Measurements from ENCODE around the gene ZNF407.
"Not testable (repeated sequence)": the region's sequence is repeated elsewhere in the genome, so short reads cannot be mapped to it uniquely, and the experiment has no call there.

The ZNF407 gene

DNA sequence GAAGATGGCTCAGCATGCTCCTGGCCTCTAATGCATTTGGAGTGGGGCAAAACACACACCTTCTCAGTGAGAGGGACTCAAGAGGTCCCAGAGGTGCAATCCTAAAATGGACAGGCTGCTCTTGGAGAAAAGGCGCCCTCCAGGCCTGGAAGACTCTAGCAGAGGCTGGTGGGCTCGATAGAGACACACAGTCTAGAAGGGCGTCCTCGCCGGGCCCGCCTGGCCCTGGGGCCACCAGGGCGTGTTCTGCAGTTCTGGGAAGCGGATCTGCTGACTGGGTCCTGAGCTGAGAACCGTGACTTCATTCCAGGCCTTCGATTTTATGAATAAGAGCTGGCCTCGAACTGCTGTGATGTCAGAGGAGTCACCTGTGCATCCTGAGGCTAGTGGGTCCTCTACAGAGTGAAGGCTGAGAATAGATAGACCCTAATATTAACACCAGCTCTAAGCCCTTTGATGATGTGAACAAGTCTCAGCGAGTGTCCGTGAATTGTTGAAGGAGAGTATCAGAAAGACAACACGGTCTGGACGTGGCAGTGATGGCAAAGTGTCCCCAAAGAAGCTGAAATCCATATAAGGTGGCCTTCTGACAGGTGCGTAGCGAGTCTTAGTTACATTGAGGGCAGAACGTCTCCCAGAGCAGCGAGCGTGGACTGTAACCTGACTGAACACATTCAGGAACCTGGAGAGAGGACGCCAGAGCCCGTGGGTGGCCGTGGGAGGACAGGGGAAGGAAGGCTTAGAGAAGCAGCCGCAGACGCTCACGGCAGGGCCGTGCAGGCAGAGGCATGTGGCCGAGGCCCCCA lies 474.4 kb downstream of the ZNF407 start:
- DNase-seq (ENCODE audit: low spot score), result no peak

DNA sequence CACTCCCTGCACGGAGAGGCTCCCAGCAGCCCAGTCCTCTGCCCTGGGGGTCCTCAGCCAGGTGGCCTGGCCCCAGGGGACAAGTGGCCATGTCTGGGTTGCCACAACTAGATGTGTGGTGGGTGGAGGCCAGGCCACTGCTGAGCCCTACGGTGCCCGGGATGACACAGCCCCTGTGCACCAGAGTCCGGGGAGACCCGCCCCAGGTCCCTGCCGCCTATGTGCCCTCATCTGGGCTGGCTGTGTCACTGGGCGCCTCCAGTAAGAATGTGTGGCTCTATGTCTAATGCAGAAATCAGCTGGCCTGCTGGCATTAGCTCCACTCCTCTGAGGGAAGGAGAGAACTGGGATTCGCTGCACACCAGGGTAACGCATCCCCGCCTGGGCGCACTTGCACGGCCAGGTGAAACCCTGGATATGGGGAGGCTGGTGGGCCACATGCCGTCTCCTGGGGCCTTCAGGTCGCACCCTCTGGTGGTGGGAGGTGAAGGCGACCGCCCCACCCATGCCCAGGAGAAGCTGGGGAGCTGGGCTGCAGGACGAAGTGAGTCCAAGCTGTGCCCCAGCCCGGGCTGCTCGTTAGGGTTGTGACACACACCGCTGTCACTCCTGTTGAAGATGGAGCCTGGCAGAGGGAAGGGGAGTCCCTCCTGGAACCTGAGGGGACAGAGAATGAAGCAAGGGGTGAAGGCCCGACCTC lies 475.2 kb downstream of the ZNF407 start:
- DNase-seq (ENCODE audit: low spot score), result no peak

DNA sequence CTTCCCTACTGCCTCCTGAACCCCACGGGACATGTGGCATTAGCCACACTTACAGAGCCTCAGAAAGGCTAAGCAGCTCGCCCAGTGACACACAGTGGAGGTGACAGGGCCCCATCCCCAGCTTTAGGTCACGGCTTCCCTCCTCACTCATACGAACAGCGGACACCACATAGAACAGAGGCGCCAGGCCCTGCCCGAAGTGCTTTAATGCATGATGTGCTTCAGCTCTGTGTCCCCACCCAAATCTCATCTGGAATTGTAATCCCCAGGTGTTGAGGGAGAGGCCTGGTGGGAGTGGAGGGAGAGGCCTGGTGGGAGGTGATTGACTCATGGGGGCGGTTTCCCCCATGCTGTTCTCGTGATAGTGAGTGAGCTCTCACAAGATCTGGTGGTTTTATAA lies 476.0 kb downstream of the ZNF407 start:
- no peak for DNase-seq (ENCODE audit: low spot score)

DNA sequence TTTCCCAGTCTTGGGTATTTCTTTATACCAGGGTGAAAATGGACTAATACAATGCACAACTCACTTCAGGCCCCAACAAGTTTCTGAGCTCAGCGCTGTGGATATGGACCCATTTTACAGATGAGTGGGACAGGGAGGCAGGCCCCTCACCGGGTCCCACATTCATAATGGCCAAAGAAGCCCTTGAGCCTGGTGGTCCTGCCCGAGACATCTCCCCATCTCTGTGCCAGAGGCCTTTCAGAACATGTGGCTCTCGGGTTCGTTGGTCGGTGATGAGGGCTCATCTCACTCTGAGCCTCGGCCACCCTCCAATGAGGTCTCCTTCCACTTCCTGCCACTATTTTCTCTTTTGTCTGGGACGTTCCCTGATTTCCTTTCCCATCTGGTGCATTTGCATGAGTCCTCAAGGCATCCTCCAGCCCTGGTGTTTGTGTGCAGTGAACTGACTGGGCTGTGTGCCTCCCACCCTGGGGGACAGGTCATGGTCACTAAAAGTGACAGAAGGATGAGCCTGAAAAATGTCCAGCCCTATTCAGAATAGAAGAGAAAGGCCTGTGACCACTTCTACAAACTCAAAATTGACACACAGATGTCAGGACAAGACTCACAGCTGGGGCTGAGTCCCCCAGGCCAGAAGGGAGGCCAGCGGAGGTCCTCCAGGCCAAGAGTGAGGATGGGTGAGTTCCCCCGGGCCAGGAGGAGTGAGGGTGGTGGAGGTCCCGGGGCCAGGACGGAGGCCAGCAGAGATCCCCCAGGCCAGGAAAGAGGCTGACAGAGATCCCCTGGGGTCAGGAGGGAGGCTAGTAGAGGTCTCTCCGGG lies 476.7 kb downstream of the ZNF407 start:
- DNase-seq (ENCODE audit: low spot score), result no peak

DNA sequence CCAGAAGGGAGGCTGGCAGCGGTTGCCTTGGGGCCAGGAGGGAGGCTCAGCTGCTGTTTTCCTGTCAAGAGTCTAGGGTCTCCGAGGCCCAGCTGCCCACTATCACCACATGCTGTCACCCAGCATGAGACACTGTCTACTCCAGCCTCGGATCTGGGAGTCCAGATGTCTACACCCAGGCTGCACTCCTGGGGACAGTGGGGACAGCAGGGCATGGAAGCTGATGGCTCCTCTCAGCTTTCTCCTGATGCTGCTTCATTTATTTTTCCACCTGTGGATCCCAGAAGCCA lies 477.3 kb downstream of the ZNF407 start:
- DNase-seq (ENCODE audit: low spot score), result no peak

DNA sequence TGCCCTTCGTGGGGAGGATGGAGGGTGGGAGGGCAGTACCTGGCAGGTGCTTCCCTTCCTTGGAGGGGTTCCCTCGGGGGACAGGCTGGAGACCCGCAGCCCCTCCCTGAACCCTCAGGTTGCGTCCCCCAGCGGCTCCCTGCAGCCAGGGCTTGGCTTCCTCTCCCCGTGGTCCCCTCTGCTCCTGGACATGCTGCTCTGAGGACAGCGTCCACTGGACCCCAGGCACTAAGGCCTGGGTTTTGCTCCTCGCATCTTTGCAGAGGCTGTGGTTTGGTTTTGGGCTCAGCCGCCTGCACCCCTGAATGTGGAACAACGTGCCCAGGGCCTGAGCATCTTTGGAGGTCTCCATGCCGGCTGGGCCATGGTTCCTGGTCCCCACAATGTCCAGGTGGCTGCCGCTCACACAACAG lies 477.8 kb downstream of the ZNF407 start:
- no peak for DNase-seq (ENCODE audit: low spot score)

DNA sequence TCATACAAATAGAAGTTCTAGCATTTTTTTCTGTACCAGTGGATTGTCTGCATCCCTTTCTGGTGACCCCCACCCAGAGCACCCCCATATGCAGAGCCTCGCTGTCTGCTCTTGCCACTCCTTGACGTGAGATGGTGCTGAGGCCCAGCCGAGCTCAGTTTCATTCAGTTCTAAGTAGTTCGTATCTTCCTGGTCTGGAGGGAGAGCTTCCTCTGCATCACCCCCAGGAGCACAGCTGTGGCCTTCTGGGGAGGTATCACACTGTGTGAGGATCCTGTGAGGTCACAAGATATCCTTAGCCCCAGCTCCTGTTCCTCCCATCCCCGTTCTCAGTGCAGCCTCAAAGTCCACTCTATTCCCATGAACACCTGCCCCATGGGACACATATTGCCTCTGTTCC lies 478.6 kb downstream of the ZNF407 start:
- no peak for DNase-seq (ENCODE audit: low spot score)

DNA sequence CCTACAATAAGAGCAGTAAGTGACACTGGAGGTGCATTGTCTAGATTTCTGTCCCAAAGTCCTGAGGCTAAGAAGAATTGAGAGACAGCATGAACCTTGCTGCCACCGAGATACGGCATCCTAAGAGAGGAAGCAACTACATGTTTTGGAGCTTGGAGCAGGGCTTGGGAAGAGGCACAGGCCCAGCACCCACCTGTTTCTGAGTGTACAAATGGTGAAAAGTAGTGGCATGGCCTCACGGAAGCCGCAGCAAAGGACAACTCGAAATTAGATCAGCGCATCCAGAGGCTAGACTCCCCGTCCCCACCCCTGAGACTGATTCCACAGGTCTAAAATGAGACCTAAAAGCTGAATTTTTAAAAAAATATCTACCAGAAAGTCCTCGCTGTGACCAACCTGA lies 483.8 kb downstream of the ZNF407 start:
- DNase-seq (ENCODE audit: low spot score), result no peak

DNA sequence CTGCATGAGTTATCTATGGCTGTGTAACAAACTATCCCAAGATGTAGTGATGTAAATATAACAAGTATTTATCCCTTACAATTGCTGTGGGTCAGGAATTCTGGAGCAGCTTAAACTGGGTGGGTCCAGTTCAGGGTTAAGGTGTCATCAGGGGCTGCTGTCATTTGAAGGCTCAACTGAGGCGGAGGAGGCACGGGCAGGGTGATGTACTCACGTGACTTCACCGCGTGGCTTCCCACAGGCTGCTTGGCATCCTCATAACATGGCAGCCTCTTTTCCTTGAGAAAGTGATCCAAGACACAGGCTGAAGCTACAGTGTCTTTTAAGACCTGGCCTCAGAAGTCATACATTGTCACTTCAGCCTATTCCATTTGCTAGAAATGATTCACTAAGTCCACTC lies 485.5 kb downstream of the ZNF407 start:
- DNase-seq (ENCODE audit: low spot score), result no peak

DNA sequence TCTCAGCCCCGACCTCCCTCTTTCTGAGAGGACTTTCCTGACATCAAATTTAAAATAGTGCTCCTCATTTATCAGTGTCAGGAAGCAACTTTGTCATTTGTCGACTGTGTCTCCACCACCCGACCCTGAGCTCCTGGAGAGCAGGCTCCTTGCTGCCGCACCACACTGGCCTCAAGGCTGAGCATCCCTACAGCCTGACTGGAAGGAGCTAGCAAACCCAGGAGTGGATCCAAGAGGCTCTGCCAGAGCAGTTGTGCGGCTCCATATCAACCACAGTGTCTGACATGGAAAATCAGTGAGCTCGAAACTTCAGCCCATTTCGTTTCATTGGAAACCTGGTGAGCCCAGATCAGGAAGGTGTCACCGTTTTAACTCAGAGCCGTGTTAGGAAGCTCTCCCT lies 486.1 kb downstream of the ZNF407 start:
- DNase-seq (ENCODE audit: low spot score), result no peak

DNA sequence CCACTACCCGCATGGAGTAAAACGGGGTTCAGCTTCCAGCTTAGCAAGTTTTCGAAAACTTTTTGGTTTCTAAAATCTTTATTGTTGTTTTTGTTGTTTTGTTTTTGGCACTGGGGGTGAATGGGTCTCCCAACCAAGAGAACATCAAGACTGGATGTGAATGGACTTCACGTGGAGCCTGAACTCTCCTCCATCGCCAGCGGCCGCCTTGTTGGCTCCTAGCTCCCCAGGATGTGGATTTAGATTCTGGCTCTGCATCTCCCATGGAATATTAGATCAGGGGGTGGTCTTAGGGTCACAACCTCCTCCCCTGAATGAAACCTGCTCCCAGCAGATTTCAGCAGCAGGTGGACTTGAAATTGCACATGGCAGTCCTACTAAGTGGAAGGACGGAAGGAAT lies 488.0 kb downstream of the ZNF407 start:
- DNase-seq (ENCODE audit: low spot score), result not testable (repeated sequence)

DNA sequence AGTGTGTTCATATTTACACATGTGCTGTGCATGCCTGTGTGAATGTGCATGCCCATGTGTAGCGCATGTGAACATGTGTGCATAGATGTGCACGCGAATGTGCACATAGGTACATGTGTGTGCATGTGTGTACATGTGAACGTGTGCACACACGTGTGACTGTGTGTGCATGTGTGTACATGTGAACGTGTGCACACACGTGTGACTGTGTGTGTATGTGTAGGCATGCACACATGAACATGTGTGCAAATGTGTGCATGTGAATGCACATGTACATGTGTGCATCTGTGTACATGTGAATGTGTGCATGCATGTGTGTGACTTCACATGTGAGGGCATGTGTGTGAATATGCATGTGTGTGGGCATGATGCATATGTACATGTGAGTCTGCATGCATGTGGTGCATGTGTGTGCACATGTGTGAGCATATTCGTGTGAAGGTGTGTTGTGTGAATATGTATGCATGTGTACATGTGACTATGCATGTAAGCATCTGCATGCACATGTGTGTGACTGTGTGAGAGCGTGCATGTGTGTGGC lies 488.9 kb downstream of the ZNF407 start:
- DNase-seq (ENCODE audit: low spot score), result no peak

DNA sequence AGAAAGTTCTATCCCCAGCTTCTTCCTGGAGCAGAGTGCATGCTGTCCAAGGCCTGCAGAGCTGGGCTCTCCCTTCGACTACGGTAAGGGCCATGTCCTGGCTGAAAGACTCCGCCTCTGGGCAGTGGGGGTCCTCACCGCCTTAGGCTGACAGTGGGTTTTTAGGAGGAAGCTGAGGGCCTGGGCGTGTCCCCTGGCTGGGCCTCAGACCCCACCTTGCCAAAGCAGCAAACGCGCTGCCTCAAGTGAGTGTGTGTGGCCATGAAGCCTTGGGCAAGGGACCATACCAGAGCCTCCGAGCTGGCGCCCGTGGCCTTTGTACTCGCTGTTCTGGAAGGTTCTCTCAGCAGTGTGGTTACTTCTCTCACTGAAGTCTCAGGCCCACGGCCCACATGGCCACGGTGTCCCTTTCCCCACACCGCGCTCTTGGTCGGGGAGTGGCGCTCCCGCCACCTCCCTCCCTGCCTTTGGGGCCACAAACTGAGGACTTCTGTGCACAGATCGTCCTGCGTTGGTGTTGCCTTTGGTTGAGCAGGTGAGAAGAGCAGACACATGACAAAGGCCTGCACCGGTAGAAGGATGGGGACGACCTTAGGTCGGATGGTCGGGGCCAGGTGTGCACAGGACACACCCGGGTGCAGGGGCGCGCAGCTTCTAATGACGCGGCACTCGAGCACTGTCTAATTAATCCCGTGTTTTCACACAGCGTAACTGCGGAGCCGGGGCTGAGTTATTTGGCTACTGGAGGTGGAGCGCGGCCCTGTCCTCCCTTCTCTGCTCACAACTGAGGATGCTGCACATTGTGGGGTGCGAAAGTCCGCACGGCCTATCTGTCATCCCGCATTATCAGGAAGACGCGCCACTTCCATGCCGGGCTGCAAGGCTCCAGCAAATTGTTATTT lies 489.7 kb downstream of the ZNF407 start:
- DNase-seq (ENCODE audit: low spot score), result no peak

DNA sequence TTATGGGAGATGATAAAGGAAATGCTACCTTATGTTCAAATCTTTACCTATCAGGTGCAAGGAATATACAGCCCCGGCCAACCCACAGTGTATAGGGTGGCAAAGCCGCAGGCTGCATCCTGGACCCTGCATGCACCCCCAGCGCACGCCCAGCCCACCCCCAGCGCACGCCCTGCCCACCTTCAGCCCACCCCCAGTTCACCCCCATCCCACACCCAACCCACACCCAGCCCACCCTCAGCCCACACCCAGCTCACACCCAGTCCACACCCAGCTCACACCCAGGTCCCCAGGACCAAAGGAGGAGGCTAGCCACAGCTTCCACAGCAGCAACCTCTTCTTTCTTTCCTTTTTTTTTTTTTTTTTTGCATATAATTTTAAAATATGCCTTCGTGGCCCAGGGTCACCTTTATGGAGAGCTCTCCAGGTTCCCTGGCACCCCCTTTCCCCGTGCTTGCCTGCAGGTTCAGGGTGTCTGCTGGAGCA lies 490.4 kb downstream of the ZNF407 start:
- peak; percentile 40 for DNase-seq (ENCODE audit: low spot score)

DNA sequence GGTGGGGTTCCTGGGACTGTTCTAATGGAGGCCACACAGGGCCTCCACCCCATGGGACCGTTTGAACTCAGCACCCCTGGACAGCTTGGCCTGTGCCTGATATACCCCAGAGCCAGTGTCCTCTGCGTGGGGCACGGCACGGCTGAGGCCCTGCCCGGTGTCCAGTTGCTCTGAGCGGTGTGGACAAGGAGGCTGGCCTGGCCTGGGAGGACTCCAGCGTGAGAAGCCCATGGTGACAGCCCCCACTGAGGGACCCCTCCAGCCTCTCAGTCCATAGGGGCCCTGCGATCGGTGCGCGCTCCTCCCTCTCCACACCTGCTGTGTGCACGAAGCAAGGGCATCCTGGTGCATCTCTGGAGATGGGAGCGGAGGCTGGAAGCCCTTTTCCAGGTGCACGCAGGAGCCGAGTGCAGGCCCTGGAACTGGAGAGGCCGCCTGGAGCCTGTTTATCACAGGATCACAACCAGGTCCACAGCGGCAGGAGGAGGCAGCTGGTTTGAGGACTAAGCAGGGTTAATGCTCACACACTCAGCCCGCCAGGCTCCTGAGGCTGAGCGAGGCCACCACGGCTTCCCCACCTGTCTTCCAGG lies 491.0 kb downstream of the ZNF407 start:
- peak; percentile 47 for DNase-seq (ENCODE audit: low spot score)

DNA sequence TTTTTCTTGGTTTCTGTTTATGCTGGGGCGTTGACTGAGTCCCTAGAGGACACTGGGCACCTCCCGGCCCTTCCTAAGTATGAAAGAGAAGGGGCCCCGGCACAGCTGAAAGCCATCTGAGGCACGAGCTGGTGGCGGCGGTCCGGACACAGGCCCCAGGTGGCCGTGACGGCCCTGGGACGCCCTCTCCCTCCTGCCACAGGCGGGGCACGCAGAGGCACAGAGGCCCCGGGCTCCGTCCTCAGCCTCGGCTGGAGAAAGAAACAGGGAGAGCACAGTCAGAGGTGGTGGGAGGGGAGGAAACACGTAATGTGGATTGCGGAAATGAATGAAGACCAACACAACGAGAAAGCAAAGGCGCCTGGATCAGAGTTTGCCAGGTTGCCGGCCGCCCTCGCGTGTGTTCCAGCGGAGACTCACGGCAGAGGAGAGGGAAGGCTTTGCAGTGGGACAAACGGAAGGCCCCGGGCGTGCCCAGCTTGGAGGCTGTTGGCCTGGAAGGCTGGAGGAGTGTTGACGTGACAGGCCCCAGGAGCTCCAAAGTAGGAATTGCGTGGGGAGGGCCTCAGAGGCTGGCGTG lies 492.2 kb downstream of the ZNF407 start:
- peak; percentile 59 for DNase-seq (ENCODE audit: low spot score)

DNA sequence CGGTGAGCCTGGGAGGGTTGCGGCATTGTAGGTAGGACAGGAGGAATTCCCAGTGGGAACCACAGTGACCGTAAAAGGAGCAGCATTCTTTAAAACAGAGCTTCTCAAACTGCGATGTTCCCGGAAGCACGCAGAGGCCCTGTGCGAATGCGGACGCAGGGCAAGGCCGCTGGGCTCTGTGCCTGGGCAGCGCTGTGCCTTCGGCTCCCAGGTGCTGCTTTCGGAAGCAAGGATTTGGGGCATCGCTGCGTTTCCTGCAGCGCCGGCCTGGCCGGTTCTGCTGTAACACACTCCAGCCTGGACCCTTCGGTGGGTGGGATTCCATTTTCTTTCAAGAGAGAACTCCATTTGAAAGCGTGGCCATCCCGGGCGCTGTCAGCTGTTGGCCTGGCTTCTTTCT lies 492.7 kb downstream of the ZNF407 start:
- peak; percentile 47 for DNase-seq (ENCODE audit: low spot score)

DNA sequence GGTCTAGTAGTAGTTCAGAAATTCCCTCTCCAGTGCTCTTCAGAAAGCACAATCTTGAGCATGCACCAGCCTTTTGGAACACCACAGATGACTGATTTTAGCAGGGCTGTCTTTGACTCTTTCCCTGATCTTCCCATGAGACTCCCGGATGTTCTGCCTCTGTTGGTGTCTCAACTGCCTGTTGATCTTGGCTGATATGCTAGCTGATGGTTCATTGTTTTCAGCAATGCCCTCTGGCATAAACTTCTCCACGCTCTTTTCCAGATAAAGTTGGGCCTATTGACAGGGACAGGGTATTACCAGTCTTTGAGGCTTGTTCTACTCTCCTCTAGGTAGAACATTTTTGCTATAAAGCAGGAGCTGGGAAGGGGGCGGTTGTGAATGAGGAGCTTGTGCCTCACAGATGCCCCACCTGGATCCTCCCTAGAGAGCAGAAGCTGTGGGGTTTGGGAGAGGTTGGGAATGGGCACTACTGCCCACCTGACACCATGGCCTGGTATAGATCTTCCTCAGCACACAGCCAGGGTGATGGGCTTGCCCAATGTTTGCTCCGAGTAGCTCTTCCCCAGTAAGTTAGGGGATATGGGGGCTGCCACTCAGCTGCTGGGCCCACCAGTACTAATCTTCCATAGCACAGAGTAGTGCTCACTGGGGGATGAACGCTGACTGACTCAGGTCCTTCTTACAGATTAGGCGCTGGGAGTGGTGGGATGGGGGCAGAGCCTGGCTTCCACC lies 500.0 kb downstream of the ZNF407 start:
- DNase-seq (ENCODE audit: low spot score), result no peak

DNA sequence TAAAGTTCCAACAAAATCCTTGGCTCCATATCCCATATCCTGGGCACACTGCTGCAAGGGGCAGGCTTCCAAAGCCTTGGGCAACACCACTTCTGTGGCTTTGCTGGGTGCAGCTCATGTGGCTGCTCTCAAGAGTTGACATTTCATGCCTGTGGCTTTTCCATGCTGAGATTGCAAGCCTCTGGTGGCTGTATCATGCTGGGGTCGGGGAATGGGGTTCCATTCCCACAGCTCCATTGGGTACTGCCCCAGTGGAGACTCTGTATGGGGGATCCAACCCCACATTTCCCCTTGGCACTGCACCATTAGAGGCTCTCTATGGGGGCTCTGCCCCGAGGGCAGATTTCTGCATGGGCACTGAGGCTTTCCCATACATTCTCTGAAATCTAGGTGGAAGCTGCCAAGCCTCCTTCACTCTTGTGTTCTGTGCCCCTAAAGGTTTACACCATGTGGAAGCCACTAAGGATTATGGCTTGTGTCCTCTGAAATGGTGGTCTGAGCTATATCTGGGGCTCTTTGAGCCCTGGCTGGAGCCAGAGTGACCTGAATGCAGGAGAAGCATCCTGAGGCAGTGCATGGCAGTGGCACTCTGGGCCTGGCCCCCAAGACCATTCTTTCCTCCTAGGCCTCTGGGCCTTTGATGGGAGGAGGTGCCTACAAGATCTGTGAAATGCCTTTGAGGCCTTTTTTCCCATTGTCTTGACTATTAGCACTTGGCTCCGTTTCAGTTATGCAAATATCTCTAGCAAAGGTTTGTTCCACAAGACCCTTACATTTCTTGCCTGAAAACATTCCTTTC lies 503.4 kb downstream of the ZNF407 start:
- DNase-seq (ENCODE audit: low spot score), result no peak
